DMS 273 (cell line): ENCODE results near the gene RANBP1.

Experiments used
- DNase-seq: peaks from one replicate; lab custom pipeline; 2025; ENCODE audit not compliant: unreplicated experiment; lab: John Stamatoyannopoulos, UW

Gene RANBP1

DNA sequence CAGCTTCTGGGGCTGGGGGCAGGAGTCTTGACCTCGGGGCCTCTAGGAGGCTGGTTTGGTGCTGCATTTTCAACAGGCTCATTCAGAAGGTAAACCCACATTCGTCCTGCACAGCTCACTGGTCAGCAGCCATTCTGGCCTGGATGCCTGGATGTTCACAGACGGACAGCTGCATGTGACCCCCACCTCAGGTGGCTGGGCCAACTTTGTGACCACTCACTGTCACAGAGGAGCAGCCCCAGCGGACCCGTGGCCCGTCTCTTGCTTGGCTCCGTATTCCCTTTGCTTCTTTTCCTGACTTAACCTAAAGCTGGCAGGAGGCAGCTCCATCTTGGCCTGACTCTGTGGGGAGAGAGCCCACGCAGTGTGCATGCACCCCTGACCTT lies 27.6 kb upstream of the RANBP1 start:
- DNase-seq: no peak

GRCh38 chr22:20089226-20089976 lies 26.5 kb upstream of the RANBP1 start:
- DNase-seq: no peak

DNA sequence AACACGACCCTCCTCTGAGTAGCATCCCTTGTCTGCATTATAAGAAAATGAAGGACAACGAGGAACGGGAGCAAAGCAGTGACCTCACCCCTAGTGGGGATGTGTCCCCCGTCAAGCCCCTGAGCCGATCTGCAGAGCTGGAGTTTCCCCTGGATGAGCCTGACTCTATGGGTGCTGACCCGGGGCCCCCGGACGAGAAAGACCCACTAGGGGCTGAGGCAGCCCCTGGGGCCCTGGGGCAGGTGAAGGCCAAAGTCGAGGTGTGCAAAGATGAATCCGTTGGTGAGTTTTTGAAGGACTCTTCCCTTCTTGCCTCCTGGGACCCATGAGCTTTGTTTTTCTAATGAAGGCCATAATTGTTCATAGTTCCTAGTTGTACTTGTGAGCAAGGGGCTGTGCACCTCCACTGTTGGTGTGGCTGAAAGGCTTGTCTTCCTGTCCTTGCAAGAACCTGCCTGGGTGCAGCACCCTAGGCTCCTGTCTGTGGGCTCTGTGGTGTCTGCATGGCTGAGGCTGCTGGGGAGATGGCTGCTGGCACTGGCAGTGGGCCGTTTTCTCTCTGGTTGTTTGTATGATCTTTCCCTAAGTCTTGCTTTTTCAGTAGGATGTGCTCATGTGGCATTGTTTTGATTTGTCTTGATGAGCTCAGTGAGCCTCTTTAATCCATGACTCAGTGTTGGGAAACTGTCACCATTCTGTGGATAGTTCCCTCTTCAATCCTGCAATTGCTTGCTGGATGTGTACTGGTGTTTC lies 25.8 kb upstream of the RANBP1 start:
- no peak for DNase-seq

GRCh38 chr22:20090730-20091240 lies 25.1 kb upstream of the RANBP1 start:
- no peak for DNase-seq

- no peak for DNase-seq
Measured at GRCh38 chr22:20091690-20092476, 24.0 kb upstream of the RANBP1 start.

GRCh38 chr22:20092477-20092854 lies 23.4 kb upstream of the RANBP1 start:
- no peak for DNase-seq

GRCh38 chr22:20093418-20094196 lies 22.3 kb upstream of the RANBP1 start:
- DNase-seq: peak; percentile 44

DNA sequence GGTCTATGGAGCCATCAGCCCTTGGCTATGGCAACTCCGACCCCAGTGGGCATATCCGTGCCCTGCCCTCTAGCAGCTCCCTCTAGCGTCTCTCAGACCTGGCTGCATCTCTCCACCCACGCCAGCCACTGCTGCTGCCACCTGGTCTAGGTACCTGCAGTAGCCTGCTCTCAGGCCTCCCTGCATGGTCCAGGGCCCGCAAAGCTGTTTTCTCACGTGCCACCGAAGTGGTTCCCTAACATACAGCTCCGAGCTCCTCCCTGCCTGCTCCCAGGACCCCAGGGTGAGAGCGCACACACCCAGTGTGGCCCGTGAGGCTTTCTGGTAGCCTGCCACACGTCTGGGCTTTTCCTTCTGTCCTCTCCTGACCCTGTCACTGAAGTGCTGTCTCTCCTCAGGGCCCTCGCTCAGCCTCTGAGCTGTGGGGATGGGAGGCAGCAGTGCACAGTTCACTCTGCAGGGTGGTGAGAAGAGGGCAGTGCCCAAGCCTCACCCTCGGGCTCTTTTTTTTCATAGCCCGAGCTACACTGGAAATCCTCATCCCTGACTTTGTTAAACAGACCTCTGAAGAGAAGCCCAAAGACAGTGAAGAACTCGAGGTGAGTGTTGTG lies 21.6 kb upstream of the RANBP1 start:
- DNase-seq: no peak

DNA sequence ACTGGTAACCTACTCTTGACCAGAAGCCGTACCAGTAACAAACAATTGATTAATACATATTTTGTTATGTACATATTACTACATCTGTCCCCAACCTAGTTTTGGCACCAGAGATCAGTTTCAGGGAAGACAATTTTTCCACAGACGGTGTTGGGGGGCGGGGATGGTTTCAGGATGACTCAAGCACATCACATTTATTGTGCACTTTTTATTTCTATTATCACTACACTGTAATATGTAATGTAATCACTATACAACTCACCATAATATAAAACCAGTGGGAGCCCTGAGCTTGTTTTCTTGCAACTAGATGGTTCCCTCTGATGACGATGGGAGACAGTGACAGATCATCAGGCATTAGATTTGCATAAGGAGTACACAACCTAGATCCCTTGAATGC lies 20.4 kb upstream of the RANBP1 start:
- DNase-seq: no peak

- no peak for DNase-seq
Measured at GRCh38 chr22:20096574-20097420, 19.1 kb upstream of the RANBP1 start.

DNA sequence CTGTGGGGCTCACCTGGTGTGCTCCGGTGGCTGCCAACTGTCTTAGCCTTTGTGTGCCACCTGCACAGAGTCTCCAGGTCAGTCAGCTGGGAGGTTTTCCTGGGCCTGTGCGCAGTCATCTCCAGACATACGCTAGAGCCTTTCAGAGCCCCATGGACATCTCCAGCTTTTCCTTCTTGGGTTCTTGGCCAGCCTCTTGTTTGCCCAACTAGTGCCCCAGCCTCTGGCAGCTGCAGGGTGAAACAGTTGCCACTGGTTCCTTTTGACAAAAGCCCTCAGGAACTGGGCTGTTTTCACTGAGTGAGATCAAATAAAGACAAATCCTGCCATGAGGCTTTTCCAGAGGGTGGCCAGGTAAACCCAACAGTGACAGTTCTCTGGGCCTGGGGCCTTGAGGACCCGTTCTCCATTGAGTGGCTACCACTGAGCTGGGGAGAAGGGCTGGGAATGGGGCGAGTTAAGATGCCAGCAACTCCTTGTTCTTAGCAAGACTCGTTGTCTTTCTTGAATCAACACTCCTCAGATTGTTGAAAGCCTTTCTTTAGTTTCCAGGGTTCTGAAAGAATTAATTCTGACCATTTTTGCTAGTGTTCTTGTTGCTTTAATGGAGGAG lies 16.7 kb upstream of the RANBP1 start:
- no peak for DNase-seq

DNA sequence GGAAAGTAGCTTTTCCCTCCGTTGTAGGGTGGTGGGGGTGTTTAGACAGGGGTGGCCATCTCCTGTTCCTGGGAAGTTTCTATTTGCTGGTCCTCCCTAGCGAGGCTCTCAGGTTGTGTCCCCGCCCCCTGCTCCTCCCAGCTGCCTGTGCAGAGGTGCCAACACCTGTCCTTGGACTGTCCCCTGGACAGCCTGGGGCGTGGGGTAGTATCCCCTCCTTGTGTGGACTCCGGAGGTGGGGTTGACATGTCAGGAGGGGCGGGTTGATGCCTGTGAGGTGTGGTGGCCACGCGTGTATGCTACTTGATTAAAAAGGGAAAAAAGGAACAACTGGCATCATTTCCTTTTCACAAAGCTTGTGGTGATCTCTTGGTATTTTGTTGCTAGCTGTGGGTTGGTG lies 14.3 kb upstream of the RANBP1 start:
- DNase-seq: no peak

DNA sequence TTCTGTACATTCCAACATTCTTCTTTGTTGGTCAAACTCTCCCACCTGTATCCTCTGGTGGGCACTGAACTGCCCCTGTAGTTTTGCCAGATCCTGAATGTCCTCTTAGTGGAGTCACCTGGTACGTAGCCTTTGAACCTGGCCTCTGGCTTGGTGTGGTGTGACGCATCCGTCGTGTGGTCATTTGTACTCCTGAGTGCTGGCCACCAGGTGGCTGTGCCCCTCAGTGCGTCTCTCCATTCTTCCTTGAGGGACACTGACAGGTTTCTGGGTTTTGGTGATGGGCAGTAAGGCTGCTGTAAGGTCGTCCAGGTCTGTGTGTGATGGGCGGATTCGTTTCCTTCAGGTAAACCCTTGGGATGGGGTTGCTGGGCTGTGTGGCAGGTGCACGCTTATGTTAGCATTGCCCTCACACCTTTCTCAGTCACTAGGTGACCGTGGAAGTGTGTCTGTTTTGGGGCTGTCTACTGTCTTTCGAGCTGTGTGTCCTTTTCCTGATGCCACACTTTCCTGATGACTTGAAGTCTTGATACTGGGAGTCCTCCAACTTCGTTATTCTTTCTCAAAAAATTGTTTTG lies 13.6 kb upstream of the RANBP1 start:
- no peak for DNase-seq

GRCh38 chr22:20105456-20106204 lies 10.3 kb upstream of the RANBP1 start:
- no peak for DNase-seq

DNA sequence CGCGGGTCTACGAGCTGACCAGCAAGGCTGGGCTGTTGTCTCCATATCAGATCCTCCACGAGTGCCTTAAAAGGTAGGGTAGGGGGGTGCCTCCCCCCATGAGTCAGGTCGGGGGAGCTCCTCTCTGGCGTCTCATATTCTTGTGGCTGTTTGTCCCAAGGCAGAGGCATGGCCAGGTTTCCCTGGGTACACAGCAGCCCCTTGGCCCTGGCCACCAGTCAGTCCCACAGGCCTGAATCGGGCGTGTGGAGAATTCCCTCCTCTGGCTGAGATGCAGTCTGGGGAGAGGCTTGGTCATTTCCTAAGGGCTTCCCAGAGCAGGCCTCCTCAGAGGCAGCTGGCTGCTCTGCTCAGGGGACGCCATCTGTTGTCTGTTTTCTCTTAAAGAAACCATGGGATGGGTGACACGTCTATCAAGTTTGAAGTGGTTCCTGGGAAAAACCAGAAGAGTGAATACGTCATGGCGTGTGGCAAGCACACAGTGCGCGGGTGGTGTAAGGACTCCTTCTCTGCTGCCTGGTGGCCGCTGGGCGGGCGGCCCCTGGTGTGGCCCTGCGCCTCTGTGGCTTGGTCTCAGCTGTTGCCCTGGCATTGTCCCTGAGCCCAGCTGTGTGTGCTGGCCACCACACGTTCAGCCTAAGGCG lies 9.6 kb upstream of the RANBP1 start:
- DNase-seq: peak; percentile 64

DNA sequence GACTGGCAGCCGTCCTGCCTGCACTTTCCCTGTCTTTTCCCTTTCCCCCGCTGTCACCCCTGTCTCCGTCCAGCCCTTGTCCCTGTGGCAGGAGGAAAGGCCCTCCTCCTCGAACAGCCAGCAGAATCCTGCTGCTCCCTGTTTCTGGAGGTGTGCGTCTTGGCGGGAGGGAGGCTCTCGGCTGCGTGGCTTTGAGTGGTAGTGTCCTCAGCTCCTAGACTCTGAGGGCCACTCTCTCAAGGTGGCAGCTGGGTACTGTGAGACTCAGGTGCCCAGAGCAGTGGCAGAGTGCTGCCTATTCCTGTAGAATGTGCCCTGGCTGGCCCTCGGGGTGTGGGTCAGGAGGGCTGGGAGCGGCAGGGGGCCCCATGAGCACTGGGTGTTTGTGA lies 9.1 kb upstream of the RANBP1 start:
- DNase-seq: no peak

DNA sequence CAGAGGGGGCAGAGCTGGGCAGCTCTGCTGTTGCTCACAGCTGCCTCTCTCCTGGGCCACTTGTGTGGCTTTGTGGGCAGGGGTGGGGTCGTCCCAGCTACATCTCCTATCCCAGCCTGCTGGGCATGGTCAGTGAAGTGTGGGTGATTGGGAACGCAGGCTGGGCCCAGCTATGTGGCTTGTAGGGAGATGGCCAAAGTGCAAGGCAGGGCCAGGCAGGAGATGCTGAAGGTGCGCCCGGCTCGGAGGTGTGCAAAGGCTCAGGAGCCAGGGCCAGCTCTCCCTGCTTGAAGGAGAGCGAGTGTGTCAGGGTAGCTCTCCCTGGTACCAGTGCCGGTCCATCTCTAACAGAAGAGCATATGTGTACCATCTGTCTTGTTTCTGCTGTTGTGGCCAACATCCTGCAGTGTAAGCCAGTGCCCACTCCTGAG lies 8.4 kb upstream of the RANBP1 start:
- DNase-seq: no peak
